Stimulated activated CD4-positive, alpha-beta T cell treated with anti-CD3 and anti-CD28 coated beads, Interleukin-12 subunit alpha, Interleukin-12 subunit beta, amount 100 ng/mL, for 4 hours (primary cell): Measurements from ENCODE around the gene MAB21L4.

ENCODE experiments used
- DNase-seq: peaks from one replicate; pipeline ENCODE4 v3.0.0-alpha.2; 2020

Gene MAB21L4

DNA sequence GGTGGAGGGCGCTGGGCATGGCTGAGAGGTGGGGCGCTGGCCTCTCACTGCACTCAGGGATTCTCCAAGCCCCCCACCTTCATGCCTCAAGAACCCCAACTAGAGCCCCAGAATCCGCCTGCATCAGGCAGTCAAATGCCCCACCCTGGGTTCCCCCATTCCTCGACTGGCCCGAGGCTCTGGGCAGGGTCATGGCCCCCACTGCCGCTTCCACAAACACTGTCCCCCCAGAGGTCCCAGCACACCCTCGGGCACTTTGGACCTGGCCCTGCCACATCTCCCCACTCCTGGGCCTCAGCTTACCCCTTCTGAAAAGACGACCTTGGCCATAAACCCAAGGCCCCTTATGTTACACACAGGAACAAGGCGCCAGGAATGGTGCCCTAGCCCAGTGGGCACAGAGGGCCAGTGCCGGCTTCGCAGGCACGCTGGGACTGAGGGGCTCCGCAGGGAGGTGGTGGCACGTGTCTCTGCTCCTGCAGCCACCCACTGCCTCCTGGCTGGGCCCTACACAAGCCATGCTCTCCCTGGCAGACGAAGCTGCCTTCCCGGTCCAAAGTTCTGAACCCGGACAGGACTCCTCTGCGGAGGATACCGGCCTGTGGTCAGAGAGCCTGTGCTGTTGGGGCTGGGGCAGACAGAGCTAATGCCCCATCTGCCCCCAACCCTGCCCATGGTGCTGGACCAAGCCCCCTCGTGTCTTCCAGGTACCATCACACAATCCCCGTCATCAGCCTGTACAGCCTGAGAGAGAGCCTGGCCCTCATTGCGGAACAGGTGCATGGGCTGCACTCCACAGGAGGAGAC lies 20.5 kb downstream of the MAB21L4 start:
- DNase-seq: no peak

DNA sequence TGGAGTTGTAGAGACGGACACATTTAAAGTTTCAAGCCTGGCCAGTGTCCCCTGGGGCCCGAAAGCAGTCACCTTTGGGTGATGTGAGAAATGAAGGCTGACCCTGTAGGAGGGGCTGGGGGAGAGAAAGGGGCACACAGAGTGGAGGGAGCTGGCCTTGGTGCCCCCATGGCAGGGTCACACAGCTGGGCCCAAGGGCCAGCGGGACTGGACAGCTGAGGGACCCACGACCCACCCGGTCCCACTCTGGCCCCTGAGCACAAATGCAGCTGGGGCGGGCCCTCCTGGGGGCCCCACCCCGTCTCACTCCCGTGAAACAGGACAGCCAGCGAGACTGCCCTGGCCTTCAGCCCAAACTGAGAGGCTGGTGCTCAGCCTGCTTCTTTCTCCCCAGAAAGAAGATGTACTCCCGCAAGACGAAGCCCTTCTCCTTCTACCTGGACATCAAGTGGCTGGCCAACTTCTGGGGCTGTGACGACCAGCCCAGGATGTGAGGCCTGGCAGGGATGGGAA lies 21.2 kb downstream of the MAB21L4 start:
- no peak for DNase-seq

DNA sequence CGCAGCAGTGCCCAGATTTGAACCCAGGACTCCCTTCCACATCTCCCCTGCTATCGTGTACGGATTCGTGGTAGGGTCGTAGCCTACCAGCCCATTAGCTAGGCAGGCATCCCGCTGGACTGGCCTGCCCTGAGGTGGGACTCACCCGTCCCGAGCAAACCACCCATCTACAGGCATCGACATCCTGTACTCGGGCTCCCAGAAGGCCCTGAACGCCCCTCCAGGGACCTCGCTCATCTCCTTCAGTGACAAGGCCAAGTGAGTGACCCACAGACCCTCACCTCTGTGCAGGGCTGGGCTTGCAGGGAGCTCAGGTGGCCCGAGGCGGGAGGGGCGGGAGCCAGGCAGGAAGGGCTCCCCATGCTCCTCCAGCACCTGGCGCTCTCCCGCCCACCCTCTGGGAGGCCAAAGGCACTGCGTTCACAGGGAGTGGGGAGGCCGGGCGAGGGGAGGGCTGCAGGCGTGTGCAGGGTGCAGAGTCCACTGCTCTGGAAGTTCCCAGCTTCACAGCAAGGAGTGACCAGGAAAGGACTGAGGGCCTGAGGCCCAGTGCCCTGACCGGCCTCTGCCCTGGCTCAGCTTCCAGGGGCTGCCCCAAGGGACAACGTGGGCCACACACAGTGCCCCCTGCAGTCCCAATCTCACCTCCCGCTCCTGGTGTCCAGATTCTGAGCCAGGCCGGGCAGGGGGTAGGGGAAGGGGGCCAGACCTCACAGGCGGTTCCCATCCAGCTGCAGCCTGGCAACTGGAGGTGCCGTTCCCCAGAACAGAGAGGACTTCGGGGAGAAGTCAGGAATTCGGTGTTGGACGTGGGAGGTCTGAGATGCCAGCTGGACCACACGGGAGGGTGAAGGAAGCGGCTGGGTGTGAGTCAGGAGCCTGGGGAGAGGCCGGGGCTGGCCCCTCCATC lies 21.9 kb downstream of the MAB21L4 start:
- DNase-seq: no peak

DNA sequence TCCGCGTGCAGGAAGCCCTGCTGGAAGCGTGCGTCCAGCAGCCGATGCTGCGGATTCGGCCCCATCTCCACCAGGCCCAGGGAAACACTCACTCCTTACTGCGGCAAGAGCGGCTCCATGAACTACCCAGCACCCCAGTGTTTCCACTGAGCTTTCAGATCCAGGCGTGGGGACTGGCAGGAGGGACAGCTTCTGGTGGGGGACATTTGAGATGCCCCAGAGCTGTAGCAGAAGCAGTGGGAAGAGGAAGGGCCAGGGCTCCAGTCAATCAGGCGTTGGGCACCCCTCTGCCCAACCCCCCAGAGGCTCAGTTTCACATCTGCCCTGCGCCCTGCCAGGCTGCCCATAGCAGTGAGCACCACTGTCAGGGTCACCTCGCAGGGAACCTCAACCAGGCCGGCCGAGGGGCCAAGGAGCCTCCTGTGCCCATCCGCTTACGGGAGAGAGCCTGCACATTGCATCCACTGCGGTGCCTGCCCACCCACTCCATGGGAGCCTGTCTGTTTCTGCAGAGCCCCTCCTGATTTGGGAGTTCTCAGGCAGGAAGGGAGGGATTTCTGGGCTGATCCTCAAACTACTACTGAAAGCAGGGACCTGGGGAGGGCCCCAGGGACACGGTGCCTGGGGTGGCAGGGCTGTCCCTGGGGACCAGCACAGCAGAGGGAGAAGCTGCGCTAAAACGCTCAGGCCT lies 22.7 kb downstream of the MAB21L4 start:
- DNase-seq: no peak

DNA sequence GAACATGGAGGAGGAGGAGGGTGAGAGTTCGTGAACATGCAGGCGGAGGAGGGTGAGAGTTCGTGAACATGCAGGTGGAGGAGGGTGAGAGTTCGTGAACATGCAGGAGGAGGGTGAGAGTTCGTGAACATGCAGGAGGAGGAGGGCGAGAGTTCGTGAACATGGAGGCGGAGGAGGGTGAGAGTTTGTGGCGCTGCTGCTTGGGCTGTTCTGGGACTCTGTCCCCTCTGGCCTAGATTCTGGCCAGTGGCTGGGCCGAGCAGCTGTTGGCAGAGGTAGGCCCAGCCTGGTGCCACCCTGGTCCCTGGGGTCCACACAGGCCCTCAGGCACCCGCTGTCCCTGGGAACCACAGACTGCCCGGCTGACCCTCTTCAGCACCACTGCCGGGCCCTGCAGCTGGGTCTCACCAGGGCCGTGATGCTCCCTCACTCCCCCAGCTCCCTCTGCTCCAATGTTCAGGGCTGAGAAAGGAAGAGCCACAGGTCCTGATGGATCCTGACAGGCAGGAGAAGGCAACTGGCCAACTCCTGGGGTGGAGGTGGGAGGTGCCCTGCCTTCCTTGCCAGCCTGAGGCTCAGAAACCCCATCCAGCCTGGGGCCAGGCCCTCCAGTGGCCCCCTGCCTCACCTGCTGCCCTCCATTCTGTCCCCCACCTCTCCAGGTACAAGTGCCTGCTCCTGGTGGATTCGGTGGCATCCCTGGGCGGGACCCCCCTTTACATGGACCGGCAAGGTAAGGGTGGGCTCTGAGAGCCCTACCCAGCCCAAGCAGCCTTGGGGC lies 23.4 kb downstream of the MAB21L4 start:
- DNase-seq: no peak

DNA sequence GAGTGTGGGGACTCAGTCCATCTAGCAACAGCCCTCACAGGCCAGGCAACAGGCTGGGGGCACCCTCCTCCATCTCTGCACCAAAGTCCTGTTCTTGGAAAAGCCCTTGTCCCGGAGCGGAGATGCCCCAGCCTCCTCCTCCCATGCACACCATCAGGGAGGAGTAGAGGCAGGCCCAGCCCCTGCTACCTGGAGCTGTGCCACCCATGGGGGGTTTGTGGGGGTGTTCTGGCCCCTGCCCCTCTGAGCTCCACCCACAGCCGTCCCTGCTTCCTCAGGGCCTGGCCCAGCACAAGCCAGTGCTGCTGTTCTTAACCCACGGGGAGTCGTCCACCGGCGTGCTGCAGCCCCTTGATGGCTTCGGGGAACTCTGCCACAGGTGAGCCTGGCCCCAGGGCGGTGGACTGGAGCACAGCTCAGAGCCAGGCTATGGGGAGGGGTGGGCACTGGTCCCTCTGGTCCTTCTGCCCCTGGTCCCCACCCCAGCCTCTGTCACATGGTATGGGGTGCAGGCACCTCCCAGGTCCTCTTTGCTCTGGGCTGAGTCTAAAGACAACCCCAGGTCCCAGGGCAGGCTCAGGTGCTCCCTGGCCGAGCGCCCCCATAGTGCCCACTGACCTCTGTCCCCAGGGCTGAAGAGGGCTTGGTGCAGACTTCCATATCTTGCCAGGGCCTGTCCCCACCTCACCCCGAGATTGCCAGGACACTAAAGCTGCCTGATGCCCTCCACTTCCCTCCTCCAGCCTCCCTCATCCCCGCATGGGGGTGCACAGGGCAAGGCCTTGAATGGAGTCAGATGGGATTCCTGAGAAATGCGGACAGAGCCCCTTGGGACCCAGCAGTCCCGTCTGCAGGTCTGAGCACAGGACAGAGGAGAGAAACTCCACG lies 24.6 kb downstream of the MAB21L4 start:
- DNase-seq: no peak

DNA sequence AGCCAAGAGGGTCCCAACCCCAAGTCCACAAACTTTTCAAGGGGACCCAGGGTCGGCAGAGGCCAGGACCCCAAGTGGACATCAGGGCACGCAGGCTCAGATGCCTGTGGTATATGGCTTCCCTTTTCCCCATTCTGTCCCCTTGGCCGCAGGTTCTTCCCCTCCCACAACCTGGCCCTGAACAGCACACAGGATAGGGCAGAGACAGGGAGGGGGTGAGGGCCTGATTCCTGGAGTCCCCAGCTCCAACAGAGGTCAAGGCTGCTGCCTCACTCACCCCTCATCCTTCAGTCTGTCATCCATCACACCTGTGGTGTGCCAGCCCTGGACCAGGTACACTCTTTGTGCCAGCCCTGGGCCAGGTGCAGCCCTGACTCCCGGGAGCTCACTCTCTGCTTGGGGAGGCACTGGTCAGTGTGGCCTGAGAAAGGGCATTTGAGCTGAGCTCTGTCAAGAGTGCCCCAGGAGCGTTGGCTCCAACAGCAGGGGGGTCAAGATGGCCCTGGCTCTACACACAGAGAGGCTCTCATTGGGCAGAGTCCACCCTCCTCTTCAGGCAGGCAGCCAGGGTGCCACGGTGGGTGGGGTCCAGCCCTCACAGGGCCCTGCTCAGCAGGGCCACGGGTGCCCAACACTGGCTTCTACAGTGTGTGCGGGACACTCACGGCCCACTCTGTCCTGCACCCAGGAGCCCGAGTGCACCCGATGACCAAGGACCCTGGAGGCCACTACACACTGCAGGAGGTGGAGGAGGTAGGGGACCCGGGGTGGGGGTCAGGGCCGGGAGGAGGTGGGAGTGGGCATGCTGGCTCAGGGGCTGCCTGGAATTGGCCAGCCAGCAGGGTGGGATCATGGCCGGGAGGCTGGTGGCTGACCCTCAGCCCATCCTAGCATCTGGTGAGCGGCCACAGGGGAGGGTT lies 25.7 kb downstream of the MAB21L4 start:
- no peak for DNase-seq

DNA sequence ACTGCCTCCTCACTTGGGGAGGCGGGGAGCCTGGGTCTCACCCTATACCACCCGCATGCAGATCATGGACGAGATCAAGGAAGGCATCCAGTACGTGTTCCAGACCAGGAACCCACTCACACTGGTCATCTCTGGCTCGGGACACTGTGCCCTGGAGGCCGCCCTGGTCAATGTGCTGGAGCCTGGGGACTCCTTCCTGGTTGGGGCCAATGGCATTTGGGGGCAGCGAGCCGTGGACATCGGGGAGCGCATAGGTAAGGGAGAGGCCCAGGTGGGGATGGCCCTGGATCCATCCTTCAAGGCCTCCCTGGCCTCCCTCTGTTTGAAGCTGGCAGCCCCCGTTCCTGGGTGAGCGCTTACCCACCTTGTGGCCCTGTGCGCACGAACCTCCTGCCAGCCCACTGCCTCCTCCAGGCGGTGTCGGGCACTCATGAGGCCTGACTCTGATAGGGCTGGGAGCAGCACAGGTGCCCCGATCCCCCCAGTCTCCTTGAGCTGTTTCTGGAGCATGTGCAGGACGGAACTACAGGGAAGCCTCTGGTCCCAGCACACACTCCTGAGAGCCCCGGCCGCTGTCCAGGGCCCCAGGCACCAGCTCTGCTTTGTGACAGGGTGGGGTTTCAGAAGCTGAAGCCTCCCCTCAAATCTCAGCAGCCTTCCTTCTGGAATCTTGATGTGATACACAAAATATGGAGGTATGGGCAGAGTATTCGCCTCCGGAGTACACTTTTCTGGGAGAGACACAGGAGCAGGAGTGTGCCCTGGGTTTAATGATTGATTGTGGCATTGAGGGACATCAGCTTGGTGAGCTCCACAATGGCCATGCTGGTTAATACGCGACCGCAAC lies 26.6 kb downstream of the MAB21L4 start:
- DNase-seq: no peak

DNA sequence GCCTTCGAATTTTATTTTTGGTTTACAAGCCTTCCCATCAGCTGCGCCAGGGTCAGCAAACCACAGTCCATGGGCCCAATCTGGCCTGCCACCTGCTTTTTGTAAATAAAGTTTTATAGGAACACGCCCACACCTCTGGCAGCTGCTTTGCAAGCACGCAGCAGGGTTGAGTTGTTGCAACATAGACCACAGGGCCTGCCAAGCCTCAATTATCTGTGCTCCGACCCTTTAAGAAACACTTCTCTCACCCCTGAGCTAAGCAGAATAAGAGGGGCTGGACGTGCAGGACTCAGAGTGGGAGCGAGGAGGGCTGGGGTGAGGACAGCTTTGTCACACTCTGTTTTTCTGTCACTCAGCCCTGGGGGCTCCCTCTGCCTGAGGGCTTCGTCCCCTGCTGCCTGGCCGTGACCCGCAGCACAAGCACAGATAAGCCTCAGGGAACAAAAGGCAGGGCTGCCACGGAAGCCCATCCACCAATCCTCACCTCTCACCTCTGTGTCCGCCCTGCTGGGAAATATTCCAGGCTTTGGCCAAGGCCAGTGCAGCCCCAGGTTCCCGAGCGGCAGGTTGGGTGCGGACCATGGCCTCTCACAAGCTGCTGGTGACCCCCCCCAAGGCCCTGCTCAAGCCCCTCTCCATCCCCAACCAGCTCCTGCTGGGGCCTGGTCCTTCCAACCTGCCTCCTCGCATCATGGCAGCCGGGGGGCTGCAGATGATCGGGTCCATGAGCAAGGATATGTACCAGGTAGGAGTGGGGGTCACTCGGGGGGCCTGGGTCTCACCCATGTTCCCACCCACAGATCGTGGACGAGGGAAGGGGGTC lies 27.5 kb downstream of the MAB21L4 start, which contains the start of gene AGXT:
Gene AGXT, plus strand, starts transcription at position 539 of the 823 bp plus-strand sequence. Its CDS starts 42 bp downstream, at position 581.
- DNase-seq: no peak

DNA sequence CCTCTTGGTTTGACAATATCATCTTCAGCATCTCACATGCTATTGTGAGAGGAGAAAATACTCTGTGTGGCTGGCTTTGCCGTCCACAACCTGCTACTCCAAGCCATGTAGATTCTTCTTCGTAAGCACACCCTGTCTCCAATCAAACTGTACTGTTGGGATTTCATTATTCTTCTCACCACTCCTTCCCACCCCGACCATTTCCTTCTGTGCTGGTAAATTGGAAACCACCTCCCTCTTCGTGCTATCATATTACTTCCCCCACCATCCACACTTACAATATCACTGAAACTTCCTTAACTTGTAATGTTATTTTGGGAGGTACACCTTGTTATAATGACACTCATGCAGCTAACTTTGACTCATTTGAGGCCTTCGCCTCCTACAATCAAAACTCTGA lies 30.6 kb downstream of the MAB21L4 start:
- DNase-seq: no peak

DNA sequence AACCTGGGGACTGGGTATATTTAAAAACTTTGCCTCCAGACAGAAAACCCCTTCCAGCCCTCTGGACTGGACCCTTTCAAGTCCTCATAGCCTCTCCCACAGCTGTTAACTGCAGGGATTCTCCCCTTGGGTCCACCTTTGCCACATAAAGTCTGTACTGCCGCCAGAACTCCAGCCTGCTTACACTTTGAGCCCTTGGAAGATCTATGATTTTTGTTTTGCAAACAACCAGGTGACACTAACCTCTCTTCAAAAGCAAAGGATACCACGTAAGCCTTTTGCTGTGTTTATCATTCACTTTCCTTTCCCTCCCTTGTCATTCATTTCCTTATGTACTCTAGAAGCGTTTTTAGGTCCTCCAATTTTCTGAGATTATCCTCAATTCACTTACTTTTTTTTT lies 31.5 kb downstream of the MAB21L4 start:
- no peak for DNase-seq

DNA sequence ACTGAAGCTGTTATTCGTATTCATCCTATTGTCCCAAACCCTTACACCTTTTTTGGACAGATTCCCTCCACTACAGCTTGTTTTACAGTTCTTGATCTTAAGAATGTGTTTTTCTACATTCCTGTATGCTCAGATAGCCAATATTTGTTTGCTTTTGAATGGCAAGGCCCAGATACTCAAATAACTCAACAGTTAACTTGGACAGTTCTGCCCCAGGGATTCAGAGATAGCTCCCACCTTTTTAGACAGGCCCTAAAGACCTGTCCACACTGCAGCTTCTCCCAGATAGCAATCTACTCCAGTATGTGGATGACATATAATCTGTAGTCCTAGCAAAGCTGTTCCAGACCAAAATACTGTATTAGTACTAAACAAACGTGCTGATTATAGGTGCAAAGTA lies 34.4 kb downstream of the MAB21L4 start:
- DNase-seq: no peak

DNA sequence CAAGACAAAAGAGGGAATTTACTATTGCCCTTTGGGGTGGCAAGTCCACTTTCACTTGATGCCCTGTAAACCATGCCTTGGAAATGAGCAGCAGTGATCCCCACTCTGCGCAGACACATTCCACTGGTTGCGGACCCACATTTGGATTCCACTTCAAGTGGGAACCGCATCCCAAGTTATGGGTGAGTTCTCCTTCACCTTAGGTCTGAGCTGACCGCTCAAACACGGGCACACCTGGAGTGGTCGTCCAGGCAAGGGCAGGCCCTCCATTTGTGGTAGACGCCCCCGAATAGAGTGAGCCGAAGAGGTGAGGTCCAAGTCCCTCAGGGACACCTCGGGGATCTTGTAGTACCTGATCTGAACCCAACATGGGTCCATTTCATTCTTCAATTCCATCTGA lies 37.1 kb downstream of the MAB21L4 start:
- no peak for DNase-seq

DNA sequence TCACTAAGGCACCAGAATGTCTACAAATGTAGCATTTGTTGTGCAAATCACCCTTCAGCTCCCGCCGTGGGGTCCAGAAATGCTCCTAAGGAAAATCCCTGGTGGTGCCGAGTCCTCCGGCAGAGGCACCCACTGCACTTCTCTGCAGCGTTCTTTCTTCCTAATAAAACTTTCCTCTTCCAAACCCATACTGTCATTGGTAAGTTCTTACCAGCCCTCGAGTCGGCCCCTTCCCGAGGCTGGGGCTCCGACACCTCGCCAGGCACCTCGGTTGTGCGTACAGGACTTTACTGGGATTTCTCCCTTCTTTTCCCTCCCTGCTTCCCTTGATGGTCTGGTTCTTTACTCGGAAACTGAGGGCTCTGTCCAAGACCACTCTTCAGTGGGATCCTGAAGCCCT lies 37.6 kb downstream of the MAB21L4 start:
- no peak for DNase-seq

DNA sequence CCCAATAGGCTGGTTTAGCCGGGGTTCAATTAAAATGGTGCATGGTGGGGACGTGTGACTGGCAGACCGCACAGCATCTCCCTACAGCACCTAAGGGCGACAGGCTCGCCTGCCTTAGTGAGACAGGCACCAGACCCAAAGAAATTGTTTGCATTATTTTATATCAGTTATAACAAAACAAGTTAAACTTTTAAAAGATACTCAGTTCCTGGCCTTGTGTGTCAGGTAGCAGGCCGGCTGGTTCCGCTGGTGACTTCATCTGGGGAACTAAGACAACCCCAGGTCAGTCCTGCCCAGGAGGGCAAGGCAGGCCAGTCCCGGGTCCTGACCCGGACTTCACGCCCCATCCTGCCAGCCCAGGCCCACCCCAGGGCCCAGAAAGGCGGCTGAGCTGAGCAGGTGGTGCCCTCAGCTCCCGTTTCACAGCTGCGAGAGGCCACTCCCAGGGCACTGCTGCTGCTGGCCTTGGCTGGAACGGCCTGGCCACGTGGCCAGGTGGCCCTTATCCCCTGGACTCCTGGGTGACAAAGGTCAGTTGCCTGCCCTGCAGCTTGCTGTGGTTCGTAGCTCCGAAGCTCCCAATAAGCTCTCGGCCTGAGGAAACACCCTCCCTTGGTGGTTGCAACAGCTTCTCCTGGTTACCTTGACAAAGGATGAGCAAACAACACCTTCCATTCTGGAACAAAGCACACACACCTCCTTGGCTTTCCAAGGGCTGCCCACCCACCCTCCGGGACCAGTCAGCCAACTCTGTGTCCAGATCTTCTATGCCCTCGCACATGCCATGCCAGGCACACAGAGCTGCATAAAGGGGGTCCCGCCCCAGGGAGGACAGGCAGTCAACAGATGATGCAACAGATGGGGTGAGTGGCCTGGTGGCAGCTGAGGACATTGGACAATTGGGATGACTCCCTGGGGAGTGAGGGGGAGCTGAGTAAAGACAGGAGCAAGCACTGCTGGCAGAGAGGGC lies 38.6 kb downstream of the MAB21L4 start:
- DNase-seq: no peak

DNA sequence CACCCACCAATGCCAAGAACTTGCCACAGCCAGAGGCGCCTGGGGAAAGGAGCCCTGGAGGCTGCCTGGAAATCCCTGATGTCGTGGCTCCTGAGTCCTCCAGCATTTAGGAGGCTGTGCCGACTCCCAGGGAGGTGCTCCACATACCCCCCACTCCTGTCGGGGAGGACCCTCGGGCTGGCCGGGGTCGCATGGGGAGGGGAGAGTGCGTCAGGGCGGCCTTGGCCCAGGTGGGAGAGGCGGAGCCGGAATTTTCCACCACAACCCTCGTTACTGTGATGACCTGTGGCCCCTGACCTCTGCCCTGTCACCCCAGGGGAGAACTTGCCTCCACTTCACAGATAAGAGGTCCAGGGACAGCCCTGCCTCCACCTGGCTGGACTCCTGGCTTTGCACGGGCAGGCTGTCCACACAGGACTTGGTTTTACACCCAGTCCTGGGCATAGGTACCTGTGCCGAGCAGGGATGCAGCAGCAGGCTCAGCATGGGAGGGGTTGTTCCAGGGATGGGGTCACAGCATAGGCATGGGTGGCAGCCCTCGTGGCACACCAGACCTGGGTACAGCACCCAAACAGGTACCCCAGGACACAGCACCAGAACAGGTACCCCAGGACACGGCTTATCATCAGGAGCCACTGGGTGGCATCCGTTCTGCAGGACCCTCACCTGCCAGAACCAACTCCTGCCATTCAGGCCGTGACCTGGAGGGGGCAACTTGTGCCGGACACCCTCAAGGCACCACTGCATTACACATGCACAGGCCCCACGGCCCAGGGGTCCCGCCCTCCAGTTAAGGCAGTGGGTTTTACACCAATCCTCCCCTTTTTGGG lies 39.6 kb downstream of the MAB21L4 start:
- DNase-seq: no peak
